Keratinocyte (primary cell): Measurements from ENCODE around the gene REV3L. TPM values are rescaled to one million over a fixed set of nuclear protein-coding genes. Genes with fewer than 3 reads are reported as not detected.

Source experiments
- DNase-seq: peaks from one replicate; pipeline ENCODE4 v3.0.0-alpha.2; 2011; ENCODE audit warnings: low read depth, missing footprints, low spot score
- FAIRE-seq: peaks from 2 replicates; lab custom pipeline; 2011; peaks lifted over from hg19 to GRCh38; lab: Jason Lieb, UNC
- H2AFZ ChIP-seq: 2 replicates; pipeline ENCODE4 v1.6.0; 2012; ENCODE audit warnings: low read length, control low read depth, inconsistent platforms; ENCODE audit not compliant: control insufficient read depth
- H3K27ac ChIP-seq: 2 replicates; pipeline ENCODE4 v1.5.1; 2011; ENCODE audit warnings: low read length; ENCODE audit not compliant: control insufficient read depth, insufficient read depth
- H3K27me3 ChIP-seq: 3 replicates; pipeline ENCODE4 v1.6.0; 2011; ENCODE audit warnings: low read length; ENCODE audit not compliant: control insufficient read depth, insufficient read depth; ENCODE audit errors: extremely low read depth
- H3K36me3 ChIP-seq, 2 experiments: 2 replicates in 1 of 2; 3 replicates in 1 of 2; pipeline ENCODE4 v1.5.1; 2011; ENCODE audit warnings: low read length in 2 of 2, mild to moderate bottlenecking in 1 of 2; ENCODE audit not compliant: control insufficient read depth in 2 of 2, insufficient read depth in 2 of 2; ENCODE audit errors: extremely low read depth in 1 of 2
- H3K4me1 ChIP-seq: 3 replicates; pipeline ENCODE4 v1.5.1; 2011; ENCODE audit warnings: low read length; ENCODE audit not compliant: control insufficient read depth, insufficient read depth; ENCODE audit errors: extremely low read depth
- H3K4me2 ChIP-seq: 3 replicates; pipeline ENCODE4 v1.6.0; 2011; ENCODE audit warnings: low read depth, low read length; ENCODE audit not compliant: control insufficient read depth, insufficient read depth; ENCODE audit errors: extremely low read depth
- H3K4me3 ChIP-seq, 3 experiments: fragments of 200-600 bp in 1 of 3; sonication (generic) in 1 of 3; 2 replicates in 2 of 3; 3 replicates in 1 of 3; pipeline ENCODE4 v1.5.1; 2011 to 2016; ENCODE audit warnings: low read length in 3 of 3, mild to moderate bottlenecking in 3 of 3, control low read depth in 2 of 3, inconsistent platforms in 1 of 3, low read depth in 1 of 3, mixed read lengths in 1 of 3, mixed run types in 1 of 3, moderate library complexity in 1 of 3; ENCODE audit not compliant: control insufficient read depth in 2 of 3, insufficient read depth in 2 of 3; ENCODE audit errors: extremely low read depth in 1 of 3
- H3K79me2 ChIP-seq: 2 replicates; pipeline ENCODE4 v1.6.0; 2012; ENCODE audit warnings: low read length; ENCODE audit not compliant: control insufficient read depth, insufficient read depth
- H3K9ac ChIP-seq: 3 replicates; pipeline ENCODE4 v1.6.0; 2011; ENCODE audit warnings: low read length; ENCODE audit not compliant: control insufficient read depth, insufficient read depth; ENCODE audit errors: extremely low read depth
- H3K9me1 ChIP-seq: 3 replicates; pipeline ENCODE4 v1.6.0; 2011; ENCODE audit warnings: low read length; ENCODE audit not compliant: control insufficient read depth, insufficient read depth; ENCODE audit errors: extremely low read depth
- H3K9me3 ChIP-seq: 2 replicates; pipeline ENCODE4 v1.5.1; 2012; ENCODE audit warnings: low read depth, low read length; ENCODE audit not compliant: control insufficient read depth
- H4K20me1 ChIP-seq: 3 replicates; pipeline ENCODE4 v1.6.0; 2011; ENCODE audit warnings: low read length; ENCODE audit not compliant: control insufficient read depth, insufficient read depth; ENCODE audit errors: extremely low read depth
- CTCF ChIP-seq, 3 experiments: IDR thresholded peaks in 1 of 3; conservative IDR thresholded peaks in 1 of 3; optimal IDR thresholded peaks in 1 of 3; 2 replicates in 2 of 3; 3 replicates in 1 of 3; pipeline versions ENCODE3 to v1.5.1; 2011; ENCODE audit warnings: low read length in 3 of 3, mild to moderate bottlenecking in 3 of 3, moderate library complexity in 2 of 3, control low read depth in 1 of 3, inconsistent platforms in 1 of 3; ENCODE audit not compliant: insufficient read depth in 2 of 3; ENCODE audit errors: extremely low read depth in 1 of 3
- EZH2 ChIP-seq: IDR thresholded peaks from one replicate; pipeline ENCODE4 v1.6.1; 2012; ENCODE audit warnings: inconsistent platforms, mild to moderate bottlenecking, low read length, moderate library complexity
- dilution Hi-C: fragments of 300-500 bp; cut with MboI; formaldehyde crosslinking; loops from one replicate; pipeline ENCODE4 v1.7.0; 2020; ENCODE audit warnings: low sequenced_read_pairs; ENCODE audit not compliant: extremely low pct_ligation_motif_present
- polyA plus RNA-seq, 5 experiments: library from polyadenylated mRNA; depleted of rRNA in 3 of 5; stranded (reverse) in 3 of 5; stranded (forward) in 1 of 5; unstranded in 1 of 5; fragments of >200 nt; gene quantifications; 1 replicate in 1 of 5; 2 replicates in 3 of 5; 3 replicates in 1 of 5; pipeline versions ENCODE4 v1.2.1 to v1.2.3, GENCODE V29; 2011 to 2012; ENCODE audit warnings: missing spikeins in 2 of 5, low read depth in 1 of 5, low replicate concordance in 1 of 5

REV3L gene
- polyA plus RNA-seq, 1 donor (not counting 4 experiments of a cell fraction or from before 2014, with no cell fraction given), result 9.5 TPM

DNA sequence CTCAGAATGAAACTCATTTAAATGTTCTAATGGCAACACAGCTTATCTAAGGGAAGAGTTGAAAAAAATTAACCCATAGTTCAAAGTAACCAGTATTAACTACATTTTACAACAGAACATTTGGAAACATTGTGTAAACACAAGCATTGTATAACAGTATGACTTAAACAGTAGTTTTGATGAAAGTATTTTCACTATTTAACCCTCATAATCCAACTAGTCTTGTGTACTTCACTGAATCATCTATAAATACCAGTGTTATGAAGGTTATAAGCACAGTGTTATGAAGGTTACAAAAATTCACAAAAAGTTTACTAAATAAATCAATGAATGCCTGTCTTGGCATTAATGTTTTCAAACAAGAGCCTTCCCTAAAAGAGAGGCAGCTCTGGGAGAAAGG, 66.5 kb downstream of the REV3L start:
- TF ChIP-seq EZH2, result no peak
- no peak for DNase-seq
- Histone ChIP-seq H3K79me2 (peaks cover 23% of the 10 kb centered on the region), H3K4me1 (peaks cover 28% of the 10 kb centered on the region), H3K9me1 (peaks cover 3% of the 10 kb centered on the region), H3K4me2 (no peak overlapping the region), H2AFZ (no peak overlapping the region), H3K9ac (no peak overlapping the region), H3K9me3 (no peaks in the 10 kb centered on the region), H3K4me3 (no peak overlapping the region), H3K27me3 (no peaks in the 10 kb centered on the region), H3K27ac (no peak overlapping the region), H3K36me3 (no peaks in the 10 kb centered on the region), H4K20me1 (no peaks in the 10 kb centered on the region)
- no peak for FAIRE-seq
- dilution Hi-C loops, result no loop called here

GRCh38 chr6:111414373-111414772, 68.6 kb downstream of the REV3L start:
- H3K4me2 ChIP-seq, result no peak overlapping the region
- H3K79me2 ChIP-seq, result peaks cover 10% of the 10 kb centered on the region
- TF ChIP-seq EZH2, result no peak
- TF ChIP-seq CTCF (optimal IDR thresholded peaks at IDR 0.05 in 1 of 3, IDR thresholded peaks at IDR 0.05 in 1 of 3, conservative IDR thresholded peaks at IDR 0.05 in 1 of 3; ENCODE audit: extremely low read depth in 1 of 3, insufficient read depth in 2 of 3, low read length in 3 of 3), result no peak
- peaks cover 0 to 2% of the 10 kb centered on the region in 2 experiments for H3K36me3 ChIP-seq
- no peaks in the 10 kb centered on the region for H3K9me3 ChIP-seq
- H3K9me1 ChIP-seq, result peaks cover 3% of the 10 kb centered on the region
- DNase-seq (no peak), FAIRE-seq (no peak)
- H3K27me3 ChIP-seq, result no peaks in the 10 kb centered on the region
- no peak overlapping the region for H3K27ac ChIP-seq
- no peaks in the 10 kb centered on the region for H4K20me1 ChIP-seq
- dilution Hi-C loops, result no loop called here
- no peak overlapping the region for H3K4me3 ChIP-seq
- H3K4me1 ChIP-seq, result peaks cover 26% of the 10 kb centered on the region
- no peak overlapping the region for H3K9ac ChIP-seq
- H2AFZ ChIP-seq, result no peak overlapping the region

DNA sequence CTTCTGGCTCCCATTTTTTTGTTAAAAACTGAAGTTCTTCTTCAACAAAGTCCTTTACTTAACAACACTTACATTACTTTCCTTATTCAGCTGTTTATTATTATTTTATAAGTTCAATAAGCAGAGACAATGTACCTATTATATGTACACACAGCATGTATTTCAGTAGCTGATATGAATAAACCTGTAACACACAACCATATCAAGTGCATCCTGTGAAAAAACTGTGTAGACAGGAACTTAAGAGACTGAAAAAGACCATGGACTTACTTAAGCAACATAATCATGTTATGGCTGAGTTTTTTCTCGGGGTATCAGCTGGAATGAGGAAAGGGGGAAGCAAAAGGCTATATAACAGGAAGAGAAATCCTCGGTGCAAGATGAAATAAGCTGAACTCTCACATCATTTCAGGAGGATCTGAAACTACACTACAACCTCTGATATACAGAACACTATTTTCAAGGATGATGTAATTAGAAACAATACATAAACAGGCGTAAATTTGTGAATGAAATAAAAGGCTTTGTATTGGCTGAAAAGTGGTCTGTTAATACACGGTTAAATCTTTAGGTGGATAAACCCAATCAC, 70.9 kb downstream of the REV3L start:
- no peaks in the 10 kb centered on the region for H3K9me1 ChIP-seq
- FAIRE-seq (no peak), DNase-seq (no peak)
- H3K4me3 ChIP-seq, result no peak overlapping the region
- H2AFZ ChIP-seq, result no peak overlapping the region
- dilution Hi-C loops, result no loop called here
- H3K4me1 ChIP-seq, result peaks cover 4% of the 10 kb centered on the region
- H3K27ac ChIP-seq, result no peak overlapping the region
- H4K20me1 ChIP-seq, result no peaks in the 10 kb centered on the region
- no peaks in the 10 kb centered on the region for H3K27me3 ChIP-seq
- TF ChIP-seq EZH2 (no peak), CTCF (optimal IDR thresholded peaks at IDR 0.05 in 1 of 3, IDR thresholded peaks at IDR 0.05 in 1 of 3, conservative IDR thresholded peaks at IDR 0.05 in 1 of 3; ENCODE audit: extremely low read depth in 1 of 3, insufficient read depth in 2 of 3, low read length in 3 of 3) (no peak)
- no peaks in the 10 kb centered on the region for H3K9me3 ChIP-seq
- H3K4me2 ChIP-seq, result no peak overlapping the region
- peaks cover 0 to 2% of the 10 kb centered on the region in 2 experiments for H3K36me3 ChIP-seq
- H3K79me2 ChIP-seq, result peaks cover 1% of the 10 kb centered on the region
- H3K9ac ChIP-seq, result no peak overlapping the region
